ENCODE measurements around the gene MYOM1. TPM values are rescaled to one million over a fixed set of nuclear protein-coding genes. Genes with fewer than 3 reads are reported as not detected.

MYOM1 gene
- total RNA-seq, 1 experiment from 2014 or later: 0.07 TPM

DNA sequence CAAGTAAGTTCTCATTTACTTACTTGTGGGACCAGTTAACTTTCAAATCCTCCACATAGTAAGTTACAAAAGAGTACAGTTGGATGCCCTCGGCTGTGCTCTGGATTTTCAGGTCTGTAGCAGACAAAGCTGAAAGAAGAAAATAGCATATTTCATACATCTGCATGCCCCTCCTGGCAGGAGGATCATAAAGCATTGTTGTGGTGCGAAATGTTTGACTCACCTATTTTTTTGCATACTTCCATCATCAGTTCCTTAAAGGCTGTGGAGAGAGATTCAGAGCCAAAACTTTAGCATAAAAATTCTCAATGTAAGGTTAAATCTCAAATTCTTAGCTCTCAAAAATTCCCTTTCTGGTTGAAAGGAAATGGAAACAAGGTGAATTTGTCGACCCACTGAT, 136.0 kb downstream of the MYOM1 start:
- BruUV-seq (replicated peaks): no TSS peak
- Histone ChIP-seq H2AFZ (ENCODE audit: low read length) (no peak overlapping the region), H3F3A (ENCODE audit: low read length, unreplicated experiment) (no peaks in the 10 kb centered on the region), H4K20me1 (ENCODE audit: low read length) (no peaks in the 10 kb centered on the region), H3K27me3 (ENCODE audit: low read length) (no peaks in the 10 kb centered on the region), H3K27ac (ENCODE audit: low read length) (no peak overlapping the region), H3K4me1 (ENCODE audit: insufficient read depth, low read length) (no peaks in the 10 kb centered on the region), H3K36me3 (ENCODE audit: low read depth, low read length) (no peaks in the 10 kb centered on the region), H3K4me2 (ENCODE audit: low read length) (no peak overlapping the region), H3K9me2 (replicated peaks; ENCODE audit: low read length) (no peaks in the 10 kb centered on the region), H3K79me2 (ENCODE audit: low read length) (no peaks in the 10 kb centered on the region), H3K9ac (ENCODE audit: low read length) (no peak overlapping the region), H3K9me3 (ENCODE audit: low read length) (no peaks in the 10 kb centered on the region), H3K4me3 (ENCODE audit: low read length) (no peak overlapping the region)
- POLR2A ChIA-PET (ENCODE audit: unreplicated experiment): no interaction called here
- DNase-seq (no peak), ATAC-seq (no peak; the same call in 1 of the 2 replicates)
- CTCF ChIA-PET: no interaction called here
- intact Hi-C loops (cut with micrococcal nuclease): no loop called here
- TF ChIP-seq EZH2phosphoT487 (IDR thresholded peaks at IDR 0.05; ENCODE audit: borderline replicate concordance, low read length) (no peak), EZH2 (IDR thresholded peaks at IDR 0.05; ENCODE audit: low read length, unreplicated experiment) (no peak)
- TF ChIP-seq, protein P1, sequence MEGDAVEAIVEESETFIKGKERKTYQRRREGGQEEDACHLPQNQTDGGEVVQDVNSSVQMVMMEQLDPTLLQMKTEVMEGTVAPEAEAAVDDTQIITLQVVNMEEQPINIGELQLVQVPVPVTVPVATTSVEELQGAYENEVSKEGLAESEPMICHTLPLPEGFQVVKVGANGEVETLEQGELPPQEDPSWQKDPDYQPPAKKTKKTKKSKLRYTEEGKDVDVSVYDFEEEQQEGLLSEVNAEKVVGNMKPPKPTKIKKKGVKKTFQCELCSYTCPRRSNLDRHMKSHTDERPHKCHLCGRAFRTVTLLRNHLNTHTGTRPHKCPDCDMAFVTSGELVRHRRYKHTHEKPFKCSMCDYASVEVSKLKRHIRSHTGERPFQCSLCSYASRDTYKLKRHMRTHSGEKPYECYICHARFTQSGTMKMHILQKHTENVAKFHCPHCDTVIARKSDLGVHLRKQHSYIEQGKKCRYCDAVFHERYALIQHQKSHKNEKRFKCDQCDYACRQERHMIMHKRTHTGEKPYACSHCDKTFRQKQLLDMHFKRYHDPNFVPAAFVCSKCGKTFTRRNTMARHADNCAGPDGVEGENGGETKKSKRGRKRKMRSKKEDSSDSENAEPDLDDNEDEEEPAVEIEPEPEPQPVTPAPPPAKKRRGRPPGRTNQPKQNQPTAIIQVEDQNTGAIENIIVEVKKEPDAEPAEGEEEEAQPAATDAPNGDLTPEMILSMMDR (conservative IDR thresholded peaks at IDR 0.05; ENCODE audit: low read depth, low read length): no peak

GRCh38 chr18:3081584-3081991, 138.2 kb downstream of the MYOM1 start:
- Histone ChIP-seq H2AFZ (ENCODE audit: low read length) (no peak overlapping the region), H3K4me2 (ENCODE audit: low read length) (no peak overlapping the region), H3K79me2 (ENCODE audit: low read length) (no peaks in the 10 kb centered on the region), H3K9me2 (replicated peaks; ENCODE audit: low read length) (no peaks in the 10 kb centered on the region), H3K27ac (ENCODE audit: low read length) (no peak overlapping the region), H3F3A (ENCODE audit: low read length, unreplicated experiment) (no peaks in the 10 kb centered on the region), H3K9me3 (ENCODE audit: low read length) (no peaks in the 10 kb centered on the region), H3K4me3 (ENCODE audit: low read length) (no peak overlapping the region), H4K20me1 (ENCODE audit: low read length) (no peaks in the 10 kb centered on the region), H3K27me3 (ENCODE audit: low read length) (no peaks in the 10 kb centered on the region), H3K9ac (ENCODE audit: low read length) (no peak overlapping the region), H3K36me3 (ENCODE audit: low read depth, low read length) (no peaks in the 10 kb centered on the region), H3K4me1 (ENCODE audit: insufficient read depth, low read length) (no peaks in the 10 kb centered on the region)
- ChIA-PET POLR2A (ENCODE audit: unreplicated experiment) (no interaction called here), CTCF (no interaction called here)
- ATAC-seq: peak; percentile 78
- TF ChIP-seq EZH2 (IDR thresholded peaks at IDR 0.05; ENCODE audit: low read length, unreplicated experiment): no peak
- no peak for TF ChIP-seq EZH2phosphoT487 (IDR thresholded peaks at IDR 0.05; ENCODE audit: borderline replicate concordance, low read length)
- BruUV-seq (replicated peaks): no TSS peak
- intact Hi-C loops (cut with micrococcal nuclease): no loop called here
- no peak for DNase-seq

- Histone ChIP-seq H3K36me3 (ENCODE audit: low read depth, low read length) (no peaks in the 10 kb centered on the region), H3K9me2 (replicated peaks; ENCODE audit: low read length) (no peaks in the 10 kb centered on the region), H3K27ac (ENCODE audit: low read length) (no peak overlapping the region), H3F3A (ENCODE audit: low read length, unreplicated experiment) (no peaks in the 10 kb centered on the region), H3K27me3 (ENCODE audit: low read length) (no peaks in the 10 kb centered on the region), H3K79me2 (ENCODE audit: low read length) (no peaks in the 10 kb centered on the region), H2AFZ (ENCODE audit: low read length) (no peak overlapping the region), H3K9me3 (ENCODE audit: low read length) (no peaks in the 10 kb centered on the region), H3K9ac (ENCODE audit: low read length) (no peak overlapping the region), H3K4me2 (ENCODE audit: low read length) (no peak overlapping the region), H3K4me1 (ENCODE audit: insufficient read depth, low read length) (no peaks in the 10 kb centered on the region), H4K20me1 (ENCODE audit: low read length) (no peaks in the 10 kb centered on the region), H3K4me3 (ENCODE audit: low read length) (no peak overlapping the region)
- POLR2A ChIA-PET (ENCODE audit: unreplicated experiment): interaction anchor here (0.5 kb wide), 1 partner anchor 49 kb away, joined by 5 read pairs; no protein-coding TSS in a partner anchor
- DNase-seq (no peak), ATAC-seq (no peak)
- no peak for TF ChIP-seq EZH2phosphoT487 (IDR thresholded peaks at IDR 0.05; ENCODE audit: borderline replicate concordance, low read length)
- TF ChIP-seq, protein P1 (conservative IDR thresholded peaks at IDR 0.05; ENCODE audit: low read depth, low read length): no peak
- no peak for TF ChIP-seq EZH2 (IDR thresholded peaks at IDR 0.05; ENCODE audit: low read length, unreplicated experiment)
- intact Hi-C loops (cut with micrococcal nuclease): no loop called here
- no TSS peak for BruUV-seq (replicated peaks)
- CTCF ChIA-PET: interaction anchor here (0.6 kb wide), 1 partner anchor 16 kb away, joined by 4 read pairs; no protein-coding TSS in a partner anchor
Measured at GRCh38 chr18:3079653-3080052, 140.1 kb downstream of the MYOM1 start.
